B cell (primary cell): ENCODE results near the gene PTN.

Experiments used
- CTCF ChIP-seq: fragments of 200-600 bp; IDR thresholded peaks from one replicate; pipeline ENCODE4 v1.8.0; 2022; ENCODE audit warnings: antibody characterized with exemption, mild to moderate bottlenecking
- EZH2 ChIP-seq: IDR thresholded peaks from 2 replicates; pipeline ENCODE4 v1.6.1; 2012; ENCODE audit warnings: borderline replicate concordance, low read depth, mild to moderate bottlenecking, moderate library complexity, low read length; ENCODE audit not compliant: insufficient read depth, poor library complexity, severe bottlenecking

- TF ChIP-seq CTCF (no peak), EZH2 (no peak)
These were observed 85.0 kb downstream of the PTN start for GRCh38 chr7:137258552-137258951.
